Trophoblast cell (in vitro differentiated cells and primary cell): ENCODE data around the gene DOC2A.

Experiments used
- DNase-seq, 2 donors: peaks; one replicate each; pipeline ENCODE4 v3.0.0-alpha.2; 2016
- H2AFZ ChIP-seq: 2 replicates; pipeline ENCODE4 v1.6.1; 2013; ENCODE audit warnings: low read length, moderate library complexity, mild to moderate bottlenecking; ENCODE audit not compliant: insufficient read depth, poor library complexity
- H2AK5ac ChIP-seq: 2 replicates; pipeline ENCODE4 v1.6.1; 2013; ENCODE audit warnings: mild to moderate bottlenecking, low read length
- H2BK120ac ChIP-seq: 2 replicates; pipeline ENCODE4 v1.6.1; 2013; ENCODE audit warnings: low read length, mild to moderate bottlenecking, moderate library complexity; ENCODE audit not compliant: insufficient read depth, poor library complexity
- H2BK12ac ChIP-seq: 2 replicates; pipeline ENCODE4 v1.6.1; 2013; ENCODE audit warnings: mild to moderate bottlenecking, low read length, moderate library complexity
- H2BK5ac ChIP-seq: 2 replicates; pipeline ENCODE4 v1.6.1; 2013; ENCODE audit warnings: low read length, low read depth, moderate library complexity, mild to moderate bottlenecking; ENCODE audit not compliant: poor library complexity
- H3K14ac ChIP-seq: 2 replicates; pipeline ENCODE4 v1.6.1; 2013; ENCODE audit warnings: mild to moderate bottlenecking, low read length
- H3K18ac ChIP-seq: 2 replicates; pipeline ENCODE4 v1.6.1; 2013; ENCODE audit warnings: mild to moderate bottlenecking, low read length
- H3K23ac ChIP-seq: 2 replicates; pipeline ENCODE4 v1.6.1; 2013; ENCODE audit warnings: low read length
- H3K27ac ChIP-seq: 2 replicates; pipeline ENCODE4 v1.5.1; 2013; ENCODE audit warnings: low read depth, mild to moderate bottlenecking, inconsistent platforms, low read length, moderate library complexity
- H3K27me3 ChIP-seq: 2 replicates; pipeline ENCODE4 v1.6.1; 2013; ENCODE audit warnings: inconsistent platforms, mild to moderate bottlenecking, low read length, moderate library complexity; ENCODE audit not compliant: insufficient read depth
- H3K36me3 ChIP-seq, 2 experiments: 1 replicate in 1 of 2; 2 replicates in 1 of 2; pipeline ENCODE4 v1.6.1; 2013; ENCODE audit warnings: low read length in 2 of 2, mild to moderate bottlenecking in 2 of 2, moderate library complexity in 1 of 2; ENCODE audit not compliant: insufficient read depth in 2 of 2, control insufficient read depth in 1 of 2
- H3K4ac ChIP-seq: 2 replicates; pipeline ENCODE4 v1.6.1; 2013; ENCODE audit warnings: low read depth, mild to moderate bottlenecking, low read length, moderate library complexity
- H3K4me1 ChIP-seq, 2 experiments: 1 replicate in 1 of 2; 2 replicates in 1 of 2; pipeline ENCODE4 v1.6.1; 2013; ENCODE audit warnings: low read length in 2 of 2, mild to moderate bottlenecking in 2 of 2, moderate library complexity in 1 of 2; ENCODE audit not compliant: insufficient read depth in 2 of 2, control insufficient read depth in 1 of 2
- H3K4me2 ChIP-seq: 2 replicates; pipeline ENCODE4 v1.6.1; 2013; ENCODE audit warnings: inconsistent platforms, mild to moderate bottlenecking, low read length, moderate library complexity
- H3K4me3 ChIP-seq: 2 replicates; pipeline ENCODE4 v1.5.1; 2013; ENCODE audit warnings: mild to moderate bottlenecking, low read depth, low read length, inconsistent platforms
- H3K79me1 ChIP-seq: one replicate; pipeline ENCODE4 v1.6.1; 2013; ENCODE audit warnings: low read length
- H3K79me2 ChIP-seq: 2 replicates; pipeline ENCODE4 v1.6.1; 2013; ENCODE audit warnings: low read length, mild to moderate bottlenecking; ENCODE audit not compliant: control insufficient read depth, insufficient read depth, poor library complexity
- H3K9ac ChIP-seq: 2 replicates; pipeline ENCODE4 v1.6.1; 2013; ENCODE audit warnings: mild to moderate bottlenecking, low read length
- H3K9me3 ChIP-seq: 2 replicates; pipeline ENCODE4 v1.6.1; 2013; ENCODE audit warnings: low read depth, mild to moderate bottlenecking, control low read depth, inconsistent platforms, low read length; ENCODE audit not compliant: insufficient read depth
- H4K12ac ChIP-seq: 2 replicates; pipeline ENCODE4 v1.6.1; 2013; ENCODE audit warnings: low read depth, mild to moderate bottlenecking, low read length, moderate library complexity
- H4K8ac ChIP-seq: 2 replicates; pipeline ENCODE4 v1.6.1; 2013; ENCODE audit warnings: low read depth, mild to moderate bottlenecking, low read length, moderate library complexity
- H4K91ac ChIP-seq: one replicate; pipeline ENCODE4 v1.6.1; 2013; ENCODE audit warnings: low read depth, mild to moderate bottlenecking, low read length, moderate library complexity
- WGBS: extraction: QIAGEN DNeasy Blood & Tissue Kit; methylation state at CpG from one replicate; pipeline ENCODE4 v1.1.7; 2013; ENCODE audit warnings: missing lambda C conversion rate; ENCODE audit not compliant: insufficient read length, insufficient coverage; ENCODE audit errors: extremely low coverage; 5-methylcytosine and 5-hydroxymethylcytosine counted together

DOC2A gene

GRCh38 chr16:30004424-30004776 is 6.4 kb downstream of the DOC2A start:
- Histone ChIP-seq H3K18ac (no peak overlapping the region), H3K4me1 (no peaks in the 10 kb centered on the region), H3K79me2 (no peaks in the 10 kb centered on the region), H3K27me3 (no peaks in the 10 kb centered on the region), H2BK5ac (no peak overlapping the region), H2BK12ac (no peak overlapping the region), H3K14ac (no peak overlapping the region), H3K4me2 (no peak overlapping the region), H2AFZ (no peak overlapping the region), H3K4ac (no peak overlapping the region), H2BK120ac (no peak overlapping the region), H3K23ac (no peak overlapping the region), H4K12ac (no peak overlapping the region), H3K79me1 (no peaks in the 10 kb centered on the region), H4K8ac (no peak overlapping the region), H2AK5ac (no peak overlapping the region), H4K91ac (no peak overlapping the region), H3K4me3 (no peak overlapping the region), H3K9ac (no peak overlapping the region), H3K9me3 (no peaks in the 10 kb centered on the region), H3K27ac (no peak overlapping the region), H3K36me3 (peaks cover 42 to 48% of the 10 kb centered on the region in 2 experiments)
- no CpG with 5 or more reads among the region's 19 CpGs for whole genome bisulfite sequencing
- DNase-seq, result no peak

DNA sequence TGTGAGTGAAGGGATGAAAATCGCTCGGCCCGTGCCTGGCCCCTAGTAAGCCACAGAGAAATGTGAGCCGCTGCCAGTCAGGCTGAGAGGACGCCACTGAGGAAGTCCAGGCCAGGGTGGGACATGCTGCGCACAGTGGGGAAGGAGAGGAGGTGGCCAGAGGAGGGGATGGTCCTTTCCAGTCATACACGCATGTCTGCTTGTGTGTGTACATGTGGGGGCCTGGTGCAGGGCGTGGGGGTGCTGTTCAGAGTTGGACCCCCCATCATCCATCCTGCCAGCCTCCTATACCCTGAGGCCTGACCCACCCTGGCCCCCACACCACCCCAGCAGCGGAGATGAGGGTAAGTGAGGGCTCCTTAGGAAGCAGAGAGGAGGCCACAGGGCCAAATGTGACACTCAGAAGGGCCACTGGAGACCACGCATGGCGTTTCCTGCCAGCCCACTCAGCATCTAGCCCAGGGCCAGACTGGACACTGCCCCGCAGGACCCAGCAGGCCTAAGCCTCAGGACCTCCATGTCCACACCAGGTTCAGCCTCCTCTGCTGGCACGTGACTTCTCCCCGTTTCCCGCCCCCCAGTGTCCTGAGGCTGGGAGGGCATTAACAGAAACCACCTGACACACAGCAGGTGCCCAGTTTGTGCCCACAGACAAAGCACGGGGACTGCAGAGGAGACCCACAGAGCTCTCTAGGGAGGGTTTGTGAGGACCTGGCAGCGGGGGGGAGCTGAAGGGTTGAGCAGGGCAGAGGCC is 7.0 kb downstream of the DOC2A start:
- H3K27me3 ChIP-seq, result no peaks in the 10 kb centered on the region
- H3K79me2 ChIP-seq, result no peaks in the 10 kb centered on the region
- no peak overlapping the region for H2BK120ac ChIP-seq
- no peak overlapping the region for H3K27ac ChIP-seq
- no peak overlapping the region for H3K4me2 ChIP-seq
- no peak overlapping the region for H4K12ac ChIP-seq
- no peak overlapping the region for H2BK12ac ChIP-seq
- H4K8ac ChIP-seq, result no peak overlapping the region
- H3K9ac ChIP-seq, result no peak overlapping the region
- H3K4ac ChIP-seq, result no peak overlapping the region
- H3K18ac ChIP-seq, result no peak overlapping the region
- H3K36me3 ChIP-seq, result peaks cover 44 to 48% of the 10 kb centered on the region in 2 experiments
- H4K91ac ChIP-seq, result no peak overlapping the region
- H3K4me3 ChIP-seq, result no peak overlapping the region
- H2AFZ ChIP-seq, result no peak overlapping the region
- H3K23ac ChIP-seq, result no peak overlapping the region
- H3K14ac ChIP-seq, result no peak overlapping the region
- no CpG with 5 or more reads among the region's 17 CpGs for WGBS
- no peaks in the 10 kb centered on the region for H3K9me3 ChIP-seq
- no peak for DNase-seq
- no peak overlapping the region for H2BK5ac ChIP-seq
- H2AK5ac ChIP-seq, result no peak overlapping the region
- H3K79me1 ChIP-seq, result no peaks in the 10 kb centered on the region
- H3K4me1 ChIP-seq, result no peaks in the 10 kb centered on the region

DNA sequence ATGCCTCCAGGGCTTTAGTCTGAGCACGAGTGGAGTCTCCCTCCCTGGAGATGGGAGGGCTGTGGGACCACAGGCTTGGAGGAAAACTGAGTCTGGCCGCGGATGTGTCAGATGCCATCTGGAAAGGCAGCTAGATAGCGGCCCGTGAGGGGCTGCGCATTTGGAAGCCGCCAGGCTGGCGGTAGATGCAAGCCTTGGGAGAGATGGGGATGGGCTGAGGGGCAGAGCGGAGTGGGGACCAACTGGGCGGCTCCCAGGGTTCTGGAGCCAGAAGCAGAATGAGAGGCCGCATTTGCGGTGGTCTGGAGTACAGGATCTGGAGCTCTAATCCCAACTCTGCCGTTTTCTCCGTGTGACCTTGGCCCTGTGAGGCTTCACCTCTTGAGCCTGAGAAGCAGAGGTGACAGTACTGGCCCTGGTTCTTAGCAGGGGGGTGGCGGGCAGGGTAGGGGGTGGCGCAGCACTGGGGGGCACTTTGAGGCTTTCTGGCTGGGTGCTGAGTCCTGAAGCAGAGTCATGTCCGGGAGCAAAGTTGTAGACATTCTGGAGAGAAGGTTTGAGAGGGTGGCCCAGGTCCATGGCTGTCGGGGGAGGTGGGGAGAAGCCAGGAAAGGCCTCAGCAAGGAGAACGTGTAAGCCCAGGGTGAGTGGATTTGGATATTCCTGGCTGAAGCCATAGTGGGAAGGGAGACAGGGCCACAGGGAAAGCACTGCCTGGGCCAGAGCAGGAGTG is 8.0 kb downstream of the DOC2A start:
- Histone ChIP-seq H3K14ac (no peak overlapping the region), H2BK5ac (no peak overlapping the region), H4K12ac (no peak overlapping the region), H4K8ac (no peak overlapping the region), H3K27ac (no peak overlapping the region), H3K79me2 (no peaks in the 10 kb centered on the region), H2BK12ac (no peak overlapping the region), H3K4me1 (no peaks in the 10 kb centered on the region), H3K23ac (no peak overlapping the region), H3K9ac (no peak overlapping the region), H2AK5ac (no peak overlapping the region), H3K79me1 (no peaks in the 10 kb centered on the region), H3K18ac (no peak overlapping the region), H3K4me2 (no peak overlapping the region), H3K4me3 (no peak overlapping the region), H3K27me3 (no peaks in the 10 kb centered on the region), H3K36me3 (peaks cover 45 to 48% of the 10 kb centered on the region in 2 experiments), H3K9me3 (no peaks in the 10 kb centered on the region), H2AFZ (no peak overlapping the region), H4K91ac (no peak overlapping the region), H2BK120ac (no peak overlapping the region), H3K4ac (no peak overlapping the region)
- no peak for DNase-seq
- no CpG with 5 or more reads among the region's 19 CpGs for WGBS

DNA sequence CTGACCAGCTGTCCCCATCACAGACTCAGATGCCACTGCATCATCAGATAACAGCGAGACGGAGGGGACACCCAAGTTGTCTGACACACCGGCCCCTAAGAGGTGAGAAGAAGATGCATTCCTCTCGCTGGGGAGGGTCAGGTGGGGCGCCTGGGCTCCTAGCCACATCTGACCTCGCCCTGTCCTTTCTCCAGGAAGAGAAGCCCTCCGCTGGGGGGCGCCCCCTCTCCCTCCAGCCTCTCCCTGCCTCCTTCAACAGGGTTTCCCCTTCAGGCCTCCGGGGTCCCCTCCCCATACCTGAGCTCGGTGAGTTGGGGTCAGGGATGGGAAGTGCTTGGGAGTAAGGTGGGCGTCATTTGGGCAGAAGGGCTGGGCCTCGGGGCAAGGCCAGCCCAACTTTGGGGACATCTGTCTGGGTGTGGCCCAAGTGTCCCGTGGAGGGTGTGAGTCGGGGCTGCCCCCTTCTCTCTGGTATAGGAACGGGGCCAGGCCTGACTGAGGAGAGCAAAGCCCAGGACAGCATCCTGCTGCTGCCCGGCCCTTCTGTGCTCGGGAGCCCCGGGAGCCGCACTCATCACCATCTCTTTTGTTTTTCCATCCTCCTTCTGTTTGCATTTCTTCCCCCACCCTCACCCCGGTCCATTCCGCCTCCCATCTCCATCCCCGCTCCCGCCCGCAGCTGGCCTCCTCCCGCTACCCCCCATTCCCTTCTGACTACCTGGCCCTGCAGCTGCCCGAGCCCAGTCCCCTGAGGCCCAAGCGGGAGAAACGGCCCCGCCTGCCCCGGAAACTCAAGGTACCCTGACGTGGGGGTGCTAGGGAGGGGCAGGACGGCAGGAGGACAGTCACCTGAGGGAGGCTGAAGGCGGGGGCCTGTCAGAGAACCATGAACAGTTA is 9.8 kb downstream of the DOC2A start:
- WGBS, result no CpG with 5 or more reads among the region's 33 CpGs
- no peak overlapping the region for H4K8ac ChIP-seq
- no peak overlapping the region for H3K18ac ChIP-seq
- no peak overlapping the region for H3K4me2 ChIP-seq
- no peaks in the 10 kb centered on the region for H3K27me3 ChIP-seq
- DNase-seq, result no peak
- H2BK120ac ChIP-seq, result no peak overlapping the region
- H3K9ac ChIP-seq, result no peak overlapping the region
- no peak overlapping the region for H4K91ac ChIP-seq
- no peak overlapping the region for H2BK5ac ChIP-seq
- H3K4me1 ChIP-seq, result peaks cover 4% of the 10 kb centered on the region in 2 experiments
- no peak overlapping the region for H2AFZ ChIP-seq
- no peak overlapping the region for H4K12ac ChIP-seq
- H3K4ac ChIP-seq, result no peak overlapping the region
- no peak overlapping the region for H3K23ac ChIP-seq
- H3K36me3 ChIP-seq, result peaks cover 44 to 46% of the 10 kb centered on the region in 2 experiments
- H3K4me3 ChIP-seq, result no peak overlapping the region
- H3K9me3 ChIP-seq, result no peaks in the 10 kb centered on the region
- no peak overlapping the region for H2BK12ac ChIP-seq
- H3K79me1 ChIP-seq, result peaks cover 5% of the 10 kb centered on the region
- no peak overlapping the region for H3K27ac ChIP-seq
- peaks cover 7% of the 10 kb centered on the region for H3K79me2 ChIP-seq
- no peak overlapping the region for H3K14ac ChIP-seq
- H2AK5ac ChIP-seq, result no peak overlapping the region
